HEK293 (cell line): ENCODE measurements around the gene FAM180A.

Source experiments
- CTCF ChIA-PET: fragments of 350-600 bp; formaldehyde crosslinking; extraction: SDS; loops from one replicate; lab custom pipeline; 2021; ENCODE audit warnings: antibody characterized with exemption; lab: Yijun Ruan, JAX
- POLR2A ChIA-PET: fragments of 300-600 bp; formaldehyde crosslinking; extraction: SDS; loops from one replicate; lab custom pipeline; 2020; ENCODE audit warnings: antibody characterized with exemption, inconsistent platforms; lab: Yijun Ruan, JAX
- H3K27ac ChIP-seq: fragments of 200-500 bp; sonication (Bioruptor generic); 2 replicates; pipeline ENCODE4 v1.5.1; 2014; ENCODE audit warnings: low read depth, low read length, control low read depth, inconsistent platforms; ENCODE audit errors: extremely low read depth
- H3K36me3 ChIP-seq, 2 experiments: fragments of 200-500 bp in 1 of 2; sonication (Bioruptor generic) in 1 of 2; 1 replicate in 1 of 2; 2 replicates in 1 of 2; pipeline ENCODE4 v1.5.1; 2014 to 2017; ENCODE audit warnings: inconsistent platforms in 2 of 2, low read length in 2 of 2; ENCODE audit not compliant: control insufficient read depth in 2 of 2, insufficient read depth in 1 of 2
- H3K4me1 ChIP-seq: fragments of 200-500 bp; sonication (Bioruptor generic); 2 replicates; pipeline ENCODE4 v1.5.1; 2014; ENCODE audit warnings: mild to moderate bottlenecking, low read length, inconsistent platforms; ENCODE audit not compliant: control insufficient read depth, insufficient read depth
- H3K4me3 ChIP-seq: 2 replicates; pipeline ENCODE4 v1.5.1; 2011; ENCODE audit warnings: low read depth, mild to moderate bottlenecking, control low read depth, low read length, moderate library complexity
- H3K9me3 ChIP-seq: fragments of 200-500 bp; sonication (Bioruptor generic); 2 replicates; pipeline ENCODE4 v1.5.1; 2014; ENCODE audit warnings: low read depth, low read length, inconsistent platforms; ENCODE audit not compliant: control insufficient read depth, insufficient read depth
- PATZ1 ChIP-seq: fragments of 450-650 bp; formaldehyde crosslinking; IDR thresholded peaks from 2 replicates; pipeline ENCODE4 v1.5.1; 2016; ENCODE audit warnings: missing biosample characterization, missing genetic modification characterization
- PRDM4 ChIP-seq: fragments of 450-650 bp; formaldehyde crosslinking; IDR thresholded peaks from 2 replicates; pipeline ENCODE4 v1.5.1; 2017; ENCODE audit warnings: missing biosample characterization, missing genetic modification characterization
- SCRT1 ChIP-seq: fragments of 450-650 bp; formaldehyde crosslinking; IDR thresholded peaks from 2 replicates; pipeline ENCODE4 v1.5.1; 2016; ENCODE audit warnings: missing biosample characterization, missing genetic modification characterization, borderline replicate concordance
- ZBTB26 ChIP-seq: fragments of 450-650 bp; formaldehyde crosslinking; optimal IDR thresholded peaks from 2 replicates; pipeline ENCODE3; 2016; ENCODE audit warnings: missing biosample characterization, mild to moderate bottlenecking, missing genetic modification characterization
- ZNF148 ChIP-seq: fragments of 450-650 bp; formaldehyde crosslinking; IDR thresholded peaks from 2 replicates; pipeline ENCODE4 v1.5.0; 2017; ENCODE audit warnings: missing biosample characterization, missing genetic modification characterization, borderline replicate concordance
- ZNF292 ChIP-seq: fragments of 450-650 bp; formaldehyde crosslinking; IDR thresholded peaks from 2 replicates; pipeline ENCODE4 v1.5.1; 2016; ENCODE audit warnings: low read depth, missing biosample characterization, missing genetic modification characterization, borderline replicate concordance
- ZNF366 ChIP-seq: fragments of 450-650 bp; formaldehyde crosslinking; conservative IDR thresholded peaks from 2 replicates; pipeline ENCODE4 v1.5.1; 2016; ENCODE audit warnings: missing biosample characterization, missing genetic modification characterization
- ZNF37A ChIP-seq: fragments of 450-650 bp; IDR thresholded peaks from 2 replicates; pipeline ENCODE4 v1.5.1; 2018; ENCODE audit warnings: missing biosample characterization, missing genetic modification characterization
- ZNF391 ChIP-seq: fragments of 450-650 bp; formaldehyde crosslinking; IDR thresholded peaks from 2 replicates; pipeline ENCODE4 v1.5.1; 2016; ENCODE audit warnings: low read depth, missing biosample characterization, missing genetic modification characterization, borderline replicate concordance
- ZNF514 ChIP-seq: fragments of 450-650 bp; formaldehyde crosslinking; IDR thresholded peaks from 2 replicates; pipeline ENCODE4 v1.5.1; 2016; ENCODE audit warnings: missing biosample characterization, missing genetic modification characterization
- ZNF623 ChIP-seq: fragments of 450-650 bp; formaldehyde crosslinking; IDR thresholded peaks from 2 replicates; pipeline ENCODE4 v1.5.1; 2016; ENCODE audit warnings: missing biosample characterization, missing genetic modification characterization
- ZNF658 ChIP-seq: fragments of 450-650 bp; formaldehyde crosslinking; IDR thresholded peaks from 2 replicates; pipeline ENCODE4; 2016; ENCODE audit warnings: missing biosample characterization, missing genetic modification characterization
- ZNF677 ChIP-seq: fragments of 450-650 bp; IDR thresholded peaks from 2 replicates; pipeline ENCODE4 v1.5.0; 2018; ENCODE audit warnings: missing biosample characterization, mild to moderate bottlenecking, missing genetic modification characterization, moderate library complexity
- ZNF768 ChIP-seq: fragments of 450-650 bp; formaldehyde crosslinking; IDR thresholded peaks from 2 replicates; pipeline ENCODE4 v1.5.1; 2018; ENCODE audit warnings: missing biosample characterization, mild to moderate bottlenecking, missing genetic modification characterization
- ZNF792 ChIP-seq: fragments of 450-650 bp; formaldehyde crosslinking; IDR thresholded peaks from 2 replicates; pipeline ENCODE4 v1.5.1; 2016; ENCODE audit warnings: missing biosample characterization, missing genetic modification characterization
- TF ChIP-seq, protein P1 (sequence below): fragments of 450-650 bp; formaldehyde crosslinking; IDR thresholded peaks from 2 replicates; pipeline ENCODE4 v1.5.1; 2016; ENCODE audit warnings: missing biosample characterization, missing genetic modification characterization

FAM180A gene

GRCh38 chr7:135728136-135728669 is 20.4 kb downstream of the FAM180A start, which contains the start of gene SLC13A4 (continued):
- no peak for TF ChIP-seq ZBTB26 (tag by site-specific recombination)
- TF ChIP-seq, all 188 proteins: peak for 21

GRCh38 chr7:135726911-135727673 is 21.5 kb downstream of the FAM180A start:
- TF ChIP-seq ZNF391 (tag by site-specific recombination) (no peak), ZNF292 (tag by site-specific recombination) (no peak), ZNF514 (no peak), ZNF366 (no peak), PATZ1 (tag by site-specific recombination) (no peak), ZNF623 (tag by site-specific recombination) (no peak), SCRT1 (tag by site-specific recombination) (no peak), ZNF768 (tag by site-specific recombination) (no peak), PRDM4 (tag by site-specific recombination) (no peak), ZNF792 (tag by site-specific recombination) (no peak), ZNF677 (no peak), ZNF37A (no peak), ZNF148 (no peak), ZNF658 (tag by site-specific recombination) (no peak)
- TF ChIP-seq, protein P1, sequence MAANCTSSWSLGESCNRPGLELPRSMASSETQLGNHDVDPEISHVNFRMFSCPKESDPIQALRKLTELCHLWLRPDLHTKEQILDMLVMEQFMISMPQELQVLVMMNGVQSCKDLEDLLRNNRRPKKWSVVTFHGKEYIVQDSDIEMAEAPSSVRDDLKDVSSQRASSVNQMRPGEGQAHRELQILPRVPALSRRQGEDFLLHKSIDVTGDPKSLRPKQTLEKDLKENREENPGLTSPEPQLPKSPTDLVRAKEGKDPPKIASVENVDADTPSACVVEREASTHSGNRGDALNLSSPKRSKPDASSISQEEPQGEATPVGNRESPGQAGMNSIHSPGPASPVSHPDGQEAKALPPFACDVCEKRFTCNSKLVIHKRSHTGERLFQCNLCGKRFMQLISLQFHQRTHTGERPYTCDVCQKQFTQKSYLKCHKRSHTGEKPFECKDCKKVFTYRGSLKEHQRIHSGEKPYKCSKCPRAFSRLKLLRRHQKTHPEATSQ: no peak
- Histone ChIP-seq H3K9me3 (no peaks in the 10 kb centered on the region), H3K4me1 (no peaks in the 10 kb centered on the region), H3K4me3 (no peak overlapping the region), H3K36me3 (no peaks in the 10 kb centered on the region), H3K27ac (no peak overlapping the region)
- CTCF ChIA-PET: interaction anchor here (0.7 to 1.4 kb wide), 4 partner anchors 14 to 54 kb away, joined by 3 to 4 read pairs (median 4); no protein-coding TSS in a partner anchor
- POLR2A ChIA-PET: no interaction called here
